HUDEP-2 (cell line): ENCODE results near the gene METTL2B.
"Not testable (repeated sequence)": the region's sequence is repeated elsewhere in the genome, so short reads cannot be mapped to it uniquely, and the experiment has no call there.

ENCODE experiments used
- DNase-seq, 76 experiments: peaks; one replicate each; lab custom pipeline; 2025; ENCODE audit not compliant: unreplicated experiment in 76 of 76; lab: John Stamatoyannopoulos, UW

The METTL2B gene

DNA sequence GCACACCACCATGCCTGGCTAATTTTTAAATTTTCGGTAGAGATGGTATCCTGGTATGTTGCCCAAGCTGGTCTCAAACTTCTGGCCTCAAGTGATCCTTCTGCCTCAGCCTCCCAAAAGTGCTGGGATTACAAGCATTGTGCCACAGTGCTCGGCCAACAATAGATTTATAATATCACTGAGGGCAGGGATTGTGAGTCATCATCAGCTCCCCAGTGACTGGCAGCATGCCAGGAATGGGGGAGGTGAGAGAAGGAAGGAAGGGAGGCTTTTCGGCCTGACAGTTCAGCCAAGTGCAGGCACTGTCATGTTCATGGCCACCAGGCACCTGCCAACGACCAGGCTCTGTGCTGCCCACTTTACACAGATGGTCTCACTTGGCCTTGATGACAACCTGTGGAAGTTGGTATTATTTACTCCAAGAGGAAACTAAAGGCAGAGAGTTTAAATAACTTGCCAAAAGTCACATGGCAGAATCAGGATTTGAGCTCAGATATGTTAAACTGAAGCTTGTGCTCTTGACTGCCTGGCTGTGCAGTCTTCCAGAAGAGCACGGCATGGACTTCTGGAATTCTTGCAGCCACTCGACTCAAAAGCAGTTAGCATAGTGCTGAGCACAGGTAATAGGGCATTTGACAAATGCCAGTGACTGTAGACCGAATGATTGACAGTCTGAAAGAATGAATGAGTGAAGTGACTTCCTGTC is 46.8 kb downstream of the METTL2B start:
- peak in 74 of 76 experiments; percentile 33 to 94 (median 83) for DNase-seq

DNA sequence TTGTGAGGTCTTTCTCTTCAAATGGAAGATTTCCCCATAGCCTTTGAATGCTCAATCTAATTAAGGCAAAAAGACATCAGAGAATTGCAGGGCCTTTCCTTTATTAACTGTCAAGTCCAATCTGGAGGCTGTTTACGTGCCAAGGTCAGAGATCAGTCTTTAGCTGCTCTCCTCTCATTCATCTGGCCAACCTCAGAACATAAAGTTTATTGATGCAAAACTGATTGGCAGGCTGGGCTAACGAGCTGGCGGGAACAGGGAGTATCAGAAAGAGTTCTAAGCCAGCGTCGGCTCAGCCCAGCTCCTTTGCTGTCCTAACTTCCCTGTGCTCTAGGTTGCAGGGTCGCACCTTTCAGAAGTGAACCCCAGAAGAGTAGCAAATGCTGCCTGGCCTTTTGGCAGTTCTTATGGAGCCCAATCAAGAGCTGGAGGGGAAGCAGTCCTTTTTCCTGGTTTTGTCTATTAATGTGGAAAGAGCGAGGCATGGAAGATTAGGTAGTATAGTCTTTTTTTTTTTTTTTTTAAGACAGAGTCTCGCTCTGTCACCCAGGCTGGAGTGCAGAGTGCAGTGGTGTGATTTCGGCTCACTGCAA is 47.5 kb downstream of the METTL2B start:
- DNase-seq = not testable (repeated sequence)

DNA sequence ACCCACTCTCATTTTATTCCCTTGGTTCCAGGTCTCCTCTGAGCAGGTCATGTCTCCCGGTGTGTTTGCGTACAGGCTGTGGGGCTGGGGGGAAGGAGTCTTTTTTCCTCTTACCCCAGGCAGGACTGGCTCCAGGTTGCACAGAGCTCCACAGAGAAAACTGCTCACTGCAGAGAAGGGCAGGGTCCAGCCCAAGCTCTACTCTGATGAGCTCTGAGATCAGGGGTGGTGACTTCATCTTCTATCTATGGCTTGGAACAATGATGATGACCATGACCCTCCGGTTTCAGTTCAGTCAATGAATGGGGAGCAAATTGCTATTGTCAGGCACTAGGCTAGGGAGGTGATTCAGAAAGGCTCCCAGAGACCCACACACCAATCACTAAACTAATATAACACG is 49.0 kb downstream of the METTL2B start:
- DNase-seq = not testable (repeated sequence)

DNA sequence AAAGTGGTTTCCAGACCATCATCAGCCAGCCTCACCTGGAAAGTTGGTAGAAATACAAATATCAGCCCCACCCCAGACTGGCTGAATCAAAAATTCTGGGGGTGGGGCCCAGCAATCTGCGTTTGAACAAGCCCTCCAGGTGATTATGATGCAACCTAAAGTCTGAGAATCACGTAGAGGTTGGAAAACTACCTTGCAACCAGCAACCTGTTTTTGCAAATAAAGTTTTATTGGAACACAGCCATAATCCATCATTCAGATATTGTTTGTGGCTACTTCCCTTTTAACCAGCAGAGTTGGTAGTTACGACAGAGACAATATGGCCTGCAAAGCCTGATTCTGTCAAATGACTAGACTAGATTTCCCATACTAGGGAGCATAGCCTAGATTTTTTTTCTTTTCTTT is 49.5 kb downstream of the METTL2B start:
- not testable (repeated sequence) for DNase-seq

DNA sequence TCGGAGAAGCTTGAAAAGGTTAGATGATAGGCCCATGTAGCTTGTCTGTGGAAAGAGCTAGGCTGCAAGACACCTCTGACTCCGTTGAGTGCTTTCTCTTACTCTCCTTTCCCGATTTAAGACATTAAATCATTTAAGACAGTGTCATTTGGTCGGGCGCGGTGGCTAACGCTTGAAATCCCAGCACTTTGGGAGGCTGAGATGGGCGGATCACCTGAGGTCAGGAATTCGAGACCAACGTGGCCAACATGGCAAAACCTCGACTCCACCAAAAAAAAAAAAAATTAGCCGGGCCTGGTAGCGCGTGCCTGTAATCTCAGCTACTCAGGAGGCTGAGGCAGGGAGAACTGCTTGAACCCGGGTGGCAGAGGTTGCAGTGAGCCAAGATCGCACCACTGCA is 52.6 kb downstream of the METTL2B start:
- DNase-seq = not testable (repeated sequence)

DNA sequence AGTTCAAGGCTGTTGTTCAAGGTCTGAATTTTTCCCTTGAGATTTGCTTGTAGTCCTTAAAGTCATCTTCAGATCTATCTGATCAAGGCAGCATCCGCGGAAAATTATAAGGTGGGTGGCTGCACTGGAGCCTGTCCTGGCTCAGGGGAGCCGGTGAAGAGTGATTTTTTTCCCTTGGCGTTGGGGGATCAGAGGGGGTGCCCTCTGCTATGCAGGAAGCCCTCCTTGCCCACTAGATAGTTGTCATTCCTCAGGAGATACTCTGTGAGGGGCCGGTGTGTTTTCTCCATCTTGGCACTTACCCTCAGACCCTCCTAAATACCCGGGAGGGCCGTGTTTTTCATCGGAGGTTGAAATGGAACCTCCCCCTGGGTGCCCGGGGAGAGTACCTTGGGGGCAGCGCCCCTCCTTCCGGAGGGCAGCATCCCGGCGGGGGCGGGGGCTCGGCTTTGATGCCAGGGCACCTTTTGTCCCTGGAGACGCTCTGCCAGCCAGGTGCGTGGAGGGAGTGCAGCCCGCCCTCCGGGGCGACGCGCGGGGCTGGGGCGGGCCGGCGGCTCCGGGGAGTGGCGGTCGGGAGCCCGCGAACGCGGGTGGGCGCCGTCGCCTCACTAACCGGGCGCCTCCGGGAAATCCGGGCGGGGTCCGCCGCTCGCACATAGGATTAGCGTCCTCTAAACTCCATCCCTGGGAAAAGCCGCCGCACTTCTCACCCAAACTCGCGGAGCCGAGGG is 53.7 kb downstream of the METTL2B start:
- DNase-seq = not testable (repeated sequence)

DNA sequence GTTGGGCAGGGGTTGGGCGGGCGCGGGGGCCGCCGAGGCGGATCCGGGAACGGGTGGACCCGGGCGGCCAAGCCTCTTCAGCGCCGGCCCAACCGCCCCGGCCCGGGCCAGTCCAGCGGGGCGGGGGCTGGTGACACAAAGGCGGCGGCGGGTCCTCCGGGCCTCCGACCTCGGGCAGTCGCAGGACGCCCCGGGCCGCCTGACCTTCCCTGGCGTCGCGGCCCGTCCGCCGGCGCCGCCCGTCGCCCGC is 54.2 kb downstream of the METTL2B start:
- DNase-seq = no peak

DNA sequence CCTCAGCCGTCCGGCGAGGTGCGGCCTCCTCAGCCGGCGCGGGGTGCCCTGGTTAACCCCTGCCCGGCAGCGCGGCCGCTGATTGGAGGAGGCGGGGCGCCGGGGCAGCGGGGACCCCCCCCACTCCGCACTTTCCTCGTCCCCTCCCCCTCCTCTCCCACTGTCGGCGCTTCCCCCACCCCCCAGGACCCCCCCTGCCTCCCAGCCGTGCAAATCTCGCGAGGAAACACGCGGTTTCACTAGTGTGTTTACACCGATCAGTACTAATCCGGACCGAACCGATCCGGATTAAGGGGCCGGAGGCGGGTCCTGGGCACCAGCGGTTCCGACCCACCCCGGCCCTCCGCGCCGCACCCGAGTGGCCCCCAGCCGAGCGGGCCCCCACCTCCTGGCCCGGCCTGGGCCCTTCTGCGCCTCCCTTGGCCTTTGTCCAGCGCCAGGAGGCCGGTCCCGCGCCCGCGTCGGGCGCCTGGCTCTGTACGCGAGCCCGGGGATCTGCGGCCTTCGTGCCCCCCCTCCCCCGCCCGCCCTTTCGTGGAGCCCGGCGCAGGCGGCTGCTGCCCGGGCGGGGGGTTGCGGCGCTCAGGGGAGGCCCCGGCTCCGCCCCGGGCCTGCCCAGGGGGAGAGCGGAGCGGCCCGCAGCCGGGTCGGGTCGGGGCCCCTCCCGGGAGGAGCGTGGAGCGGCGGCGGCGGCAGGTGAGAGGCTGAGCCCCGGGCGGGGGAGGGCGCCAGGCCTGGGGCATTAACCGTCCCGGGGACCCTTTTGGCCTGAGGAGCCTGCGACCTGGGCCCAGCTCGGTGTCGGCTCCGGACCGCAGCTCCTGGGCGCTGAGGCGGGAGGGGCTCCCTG is 54.8 kb downstream of the METTL2B start:
- DNase-seq = peak in 72 of 76 experiments; percentile 4 to 84 (median 70)

DNA sequence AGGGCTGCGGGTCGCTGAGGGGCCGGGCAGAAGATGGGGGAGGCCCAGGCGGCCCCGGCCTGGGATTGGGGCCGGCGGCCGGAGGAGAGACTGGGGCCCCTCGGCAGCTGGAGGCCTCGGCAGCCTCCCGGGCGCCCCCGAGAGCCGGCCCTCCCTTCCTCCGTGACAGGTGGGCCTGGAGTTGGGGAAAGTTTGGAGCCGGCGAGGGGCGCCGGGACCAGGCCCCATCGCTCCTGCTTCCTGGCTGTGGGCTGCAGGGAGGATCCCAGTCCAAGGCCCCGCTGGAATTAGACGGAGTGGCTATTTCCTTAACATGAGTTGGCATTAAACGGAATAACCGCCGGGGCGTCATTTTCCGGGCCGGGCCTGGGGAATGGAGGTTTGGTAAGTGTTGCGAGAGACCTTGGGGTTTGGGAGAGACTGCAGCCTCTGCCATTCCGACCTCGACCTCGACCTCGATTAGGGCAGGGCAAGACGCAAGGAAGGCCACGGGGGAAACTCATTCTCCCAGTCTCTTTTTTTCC is 55.5 kb downstream of the METTL2B start:
- DNase-seq = peak in 19 of 76 experiments; percentile 1 to 35 (median 14)

DNA sequence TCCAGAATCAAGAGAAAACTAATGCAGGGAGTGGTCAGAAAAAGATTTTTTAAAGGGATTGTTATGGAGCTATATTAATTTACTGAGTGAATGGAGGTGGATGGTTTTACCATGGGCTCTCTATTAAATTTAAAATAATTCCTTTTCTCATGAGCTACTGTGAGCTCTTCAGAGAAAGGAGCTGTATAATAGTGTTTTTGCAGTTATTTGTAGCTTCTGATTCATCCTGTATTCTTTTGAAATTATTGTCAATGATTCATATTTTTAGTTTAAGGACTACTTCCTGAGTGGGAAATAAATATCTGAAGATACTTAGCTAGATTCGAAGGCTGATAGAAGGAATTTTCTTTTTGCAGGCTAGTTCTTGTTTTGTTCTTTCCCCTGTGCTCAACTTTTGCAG is 56.4 kb downstream of the METTL2B start:
- not testable (repeated sequence) for DNase-seq

DNA sequence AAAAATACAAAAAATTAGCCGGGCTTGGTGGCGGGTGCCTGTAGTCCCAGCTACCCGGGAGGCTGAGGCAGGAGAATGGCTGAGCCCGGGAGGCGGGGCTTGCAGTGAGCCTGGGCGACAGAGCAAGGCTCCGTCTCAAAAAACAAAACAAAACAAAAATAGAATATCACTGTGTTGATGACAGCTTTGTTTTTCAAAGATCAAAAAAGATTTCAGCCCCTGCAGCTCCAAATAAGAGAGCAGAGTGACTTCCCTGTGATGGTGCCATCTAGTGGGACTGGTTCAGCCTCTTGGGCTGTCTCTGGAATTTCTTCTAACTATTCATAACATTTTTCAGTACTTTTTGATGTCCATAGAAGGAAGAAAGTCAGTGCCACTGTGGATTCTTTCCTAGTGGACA is 60.9 kb downstream of the METTL2B start:
- not testable (repeated sequence) for DNase-seq

DNA sequence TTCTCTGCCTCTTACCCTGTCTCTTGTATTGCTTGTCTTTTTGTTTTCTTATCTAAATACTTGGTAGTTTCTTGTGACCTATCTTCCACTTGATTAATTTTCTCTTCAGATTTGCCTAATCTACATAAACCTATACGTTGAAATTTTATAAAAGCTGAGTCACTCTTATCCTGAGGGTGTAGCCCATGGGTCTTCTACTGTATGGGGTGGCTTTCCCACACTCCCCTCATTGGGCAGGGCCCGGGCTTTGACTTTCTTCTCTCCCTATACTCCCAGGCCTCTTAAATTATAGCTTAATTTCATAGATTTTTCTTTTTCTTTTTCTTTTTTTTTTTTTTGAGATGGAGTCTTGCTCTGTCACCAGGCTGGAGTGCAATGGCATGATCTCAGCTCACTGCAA is 66.0 kb downstream of the METTL2B start:
- DNase-seq = peak in 4 of 76 experiments; percentile 1 to 10 (median 6)

DNA sequence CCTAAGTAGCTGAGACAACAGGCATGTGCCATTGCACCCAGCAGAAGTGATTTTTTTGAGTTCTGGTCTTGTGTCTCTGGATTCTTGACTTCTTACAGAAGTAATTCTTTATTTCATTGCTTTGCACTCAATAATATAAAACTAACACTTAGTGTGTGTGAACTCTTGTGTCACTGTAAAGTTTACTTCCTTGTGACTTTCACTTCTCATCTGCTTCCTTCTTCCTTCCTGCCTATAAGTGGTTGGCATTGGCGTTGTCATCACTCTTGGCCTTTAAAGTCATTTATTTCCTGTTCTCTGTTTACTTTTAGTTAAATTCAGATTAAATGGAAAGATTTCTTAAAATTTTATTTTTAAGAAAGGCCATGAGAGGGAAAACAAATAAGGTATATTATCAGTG is 66.8 kb downstream of the METTL2B start:
- DNase-seq = not testable (repeated sequence)

DNA sequence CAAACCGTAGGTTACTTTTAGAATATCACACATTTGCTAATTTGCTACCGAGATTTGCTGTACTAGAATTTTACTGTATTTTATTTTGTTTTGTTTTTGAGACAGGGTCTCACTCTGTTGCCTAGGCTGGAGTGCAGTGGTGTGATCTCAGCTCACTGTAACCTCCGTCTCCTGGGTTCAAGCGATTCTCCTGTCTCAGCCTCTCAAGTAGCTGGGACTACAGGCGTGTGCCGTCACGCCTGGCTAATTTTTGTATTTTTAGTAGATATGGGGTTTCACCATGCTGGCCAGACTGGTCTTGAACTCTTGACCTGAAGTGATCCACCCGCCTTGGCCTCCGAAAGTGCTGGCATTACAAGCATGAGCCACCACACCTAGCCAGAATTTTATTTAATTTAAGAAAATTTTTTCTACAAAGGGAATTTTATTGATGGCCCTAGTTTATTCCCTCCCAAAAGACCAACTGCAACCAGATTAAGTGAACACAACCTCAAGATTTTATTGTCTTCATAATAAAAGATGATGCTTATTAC is 69.8 kb downstream of the METTL2B start:
- not testable (repeated sequence) for DNase-seq

DNA sequence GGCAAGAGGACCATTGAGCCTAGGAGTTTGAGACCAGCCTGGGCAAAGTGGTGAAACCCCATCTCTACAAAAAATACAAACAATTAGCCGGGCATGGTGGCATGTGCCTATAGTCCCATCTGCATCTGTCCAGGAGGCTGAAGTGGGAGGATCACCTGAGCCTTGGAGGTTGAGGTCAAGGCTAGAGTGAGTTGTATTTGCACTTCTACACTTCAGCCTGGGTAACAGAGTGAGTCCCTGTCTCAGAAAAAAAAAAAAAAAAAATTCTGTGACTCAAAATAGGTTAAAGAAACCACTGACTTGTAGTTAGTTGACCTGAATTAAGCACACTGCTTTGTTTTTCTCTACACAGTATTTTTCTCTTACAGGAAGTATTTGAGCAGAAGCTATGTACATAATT is 74.4 kb downstream of the METTL2B start:
- DNase-seq = no peak

DNA sequence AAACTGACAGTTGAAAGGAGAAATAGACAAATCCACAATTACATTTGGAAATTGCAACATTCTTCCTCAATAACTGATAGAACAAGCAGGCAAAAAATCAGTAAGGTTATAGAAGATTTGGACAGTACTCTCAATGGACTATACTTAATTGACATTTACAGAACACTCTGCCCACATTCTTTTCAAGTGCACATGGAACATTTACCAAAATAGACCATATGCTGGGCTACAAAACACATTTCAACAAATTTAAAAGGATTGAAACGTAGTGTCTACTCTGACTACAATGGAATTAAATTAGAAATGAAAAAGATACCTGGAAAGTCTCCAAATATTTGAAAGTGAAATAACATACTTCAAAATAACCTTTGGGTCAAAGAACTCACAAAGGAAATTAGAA is 77.8 kb downstream of the METTL2B start:
- not testable (repeated sequence) for DNase-seq
